Common myeloid progenitor, CD34-positive (primary cell): Measurements from ENCODE around the gene RHOU.

Experiments used
- CTCF ChIA-PET: fragments of 350-600 bp; sonication (Branson Sonifier 250); formaldehyde crosslinking; loops from one replicate; lab custom pipeline; 2021; ENCODE audit warnings: antibody characterized with exemption; lab: Charles Lee
- POLR2A ChIA-PET: fragments of 350-600 bp; sonication (Branson Sonifier 250); formaldehyde crosslinking; loops from one replicate; lab custom pipeline; 2021; ENCODE audit warnings: antibody characterized with exemption; lab: Charles Lee
- DNase-seq, 3 donors: peaks; one replicate each; pipeline versions ENCODE4 v3.0.0 to v3.0.0-alpha.2; 2013
- H3K27ac ChIP-seq, 2 experiments: 1 replicate in 1 of 2; 2 replicates in 1 of 2; pipeline ENCODE4 v1.7.0; 2013; ENCODE audit warnings: inconsistent platforms in 2 of 2, low read length in 2 of 2, mild to moderate bottlenecking in 2 of 2, low read depth in 1 of 2, moderate library complexity in 1 of 2; ENCODE audit not compliant: severe bottlenecking in 2 of 2, insufficient read depth in 1 of 2, poor library complexity in 1 of 2
- H3K27me3 ChIP-seq, 5 experiments: replicated peaks in 2 of 5; 1 replicate in 3 of 5; 2 replicates in 2 of 5; pipeline versions ENCODE4 v1.6.1 to v1.7.0; 2013; ENCODE audit warnings: low read length in 4 of 5, mild to moderate bottlenecking in 2 of 5, moderate library complexity in 2 of 5, inconsistent platforms in 1 of 5; ENCODE audit not compliant: insufficient read depth in 5 of 5, control insufficient read depth in 4 of 5
- H3K36me3 ChIP-seq, 4 experiments: 1 replicate in 2 of 4; 2 replicates in 2 of 4; pipeline versions ENCODE4 v1.6.1 to v1.7.0; 2013; ENCODE audit warnings: low read length in 3 of 4, control low read depth in 1 of 4, mild to moderate bottlenecking in 1 of 4; ENCODE audit not compliant: control insufficient read depth in 4 of 4, insufficient read depth in 4 of 4
- H3K4me1 ChIP-seq, 4 experiments: 1 replicate in 3 of 4; 2 replicates in 1 of 4; pipeline versions ENCODE4 v1.6.1 to v1.7.1; 2013; ENCODE audit warnings: low read length in 3 of 4, mild to moderate bottlenecking in 3 of 4, control low read depth in 1 of 4, inconsistent platforms in 1 of 4, moderate library complexity in 1 of 4; ENCODE audit not compliant: control insufficient read depth in 4 of 4, insufficient read depth in 4 of 4; ENCODE audit errors: control extremely low read depth in 1 of 4
- H3K4me3 ChIP-seq, 7 experiments: 1 replicate in 4 of 7; 2 replicates in 3 of 7; pipeline versions ENCODE4 v1.5.1 to v1.7.0; 2013; ENCODE audit warnings: mild to moderate bottlenecking in 7 of 7, low read length in 6 of 7, moderate library complexity in 6 of 7, inconsistent platforms in 2 of 7, low read depth in 2 of 7, control low read depth in 1 of 7; ENCODE audit not compliant: insufficient read depth in 4 of 7, control insufficient read depth in 1 of 7; ENCODE audit errors: extremely low read depth in 1 of 7
- H3K9me3 ChIP-seq, 5 experiments: 1 replicate in 4 of 5; 2 replicates in 1 of 5; pipeline versions ENCODE4 v1.6.1 to v1.7.1; 2013; ENCODE audit warnings: low read length in 4 of 5, mild to moderate bottlenecking in 2 of 5, inconsistent platforms in 1 of 5, low read depth in 1 of 5, moderate library complexity in 1 of 5; ENCODE audit not compliant: control insufficient read depth in 4 of 5, insufficient read depth in 2 of 5; ENCODE audit errors: control extremely low read depth in 1 of 5
- WGBS: methylation state at CpG from one replicate; pipeline ENCODE4 v1.1.5; 2013; ENCODE audit not compliant: insufficient coverage; 5-methylcytosine and 5-hydroxymethylcytosine counted together

Gene RHOU

DNA sequence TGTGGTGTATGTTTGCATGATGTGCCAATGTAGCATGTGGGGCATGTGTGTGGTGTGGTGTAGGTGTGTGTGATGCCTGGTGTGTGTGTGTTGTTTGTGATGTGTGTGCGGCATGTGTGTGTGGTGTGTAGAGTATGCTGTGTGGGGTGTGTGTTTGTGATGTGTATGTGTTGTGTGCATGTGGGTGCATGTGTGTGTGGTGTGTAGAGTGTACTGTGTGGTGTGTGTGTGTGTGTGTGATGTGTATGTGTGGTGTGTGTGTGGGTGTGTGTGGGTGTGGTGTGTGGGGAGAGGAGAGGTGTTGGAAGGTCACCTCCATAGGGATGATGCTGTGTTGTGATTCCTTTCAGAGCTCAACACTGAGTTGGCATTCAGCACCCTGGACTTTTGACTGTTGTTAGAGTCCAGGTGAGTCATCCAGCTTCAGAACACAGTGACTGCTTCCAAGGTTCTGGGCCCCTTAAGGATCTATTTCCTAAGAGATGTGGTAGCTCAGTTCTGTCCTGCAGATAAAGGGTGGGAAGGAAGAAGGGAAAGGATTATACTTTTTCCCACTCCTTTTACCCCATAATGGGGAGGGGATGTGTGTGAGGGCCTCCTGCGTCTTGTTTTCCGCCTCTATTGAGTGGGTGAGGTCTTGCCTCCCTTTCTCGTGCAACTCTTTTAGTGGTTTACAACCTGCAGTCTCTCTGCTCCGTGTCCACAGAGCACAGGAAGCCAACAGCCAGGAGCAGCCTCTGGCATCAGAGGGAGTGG lies 47.6 kb downstream of the RHOU start:
- POLR2A ChIA-PET: no interaction called here
- Histone ChIP-seq H3K9me3 (no peaks in the 10 kb centered on the region), H3K27me3 (peaks cover 0 to 4% (median 0%) of the 10 kb centered on the region in 5 experiments), H3K4me3 (no peak overlapping the region), H3K27ac (no peak overlapping the region), H3K36me3 (no peaks in the 10 kb centered on the region), H3K4me1 (no peaks in the 10 kb centered on the region)
- DNase-seq: no peak
- WGBS: 96% methylated on average over 4 of the region's 5 CpGs
- CTCF ChIA-PET: no interaction called here

DNA sequence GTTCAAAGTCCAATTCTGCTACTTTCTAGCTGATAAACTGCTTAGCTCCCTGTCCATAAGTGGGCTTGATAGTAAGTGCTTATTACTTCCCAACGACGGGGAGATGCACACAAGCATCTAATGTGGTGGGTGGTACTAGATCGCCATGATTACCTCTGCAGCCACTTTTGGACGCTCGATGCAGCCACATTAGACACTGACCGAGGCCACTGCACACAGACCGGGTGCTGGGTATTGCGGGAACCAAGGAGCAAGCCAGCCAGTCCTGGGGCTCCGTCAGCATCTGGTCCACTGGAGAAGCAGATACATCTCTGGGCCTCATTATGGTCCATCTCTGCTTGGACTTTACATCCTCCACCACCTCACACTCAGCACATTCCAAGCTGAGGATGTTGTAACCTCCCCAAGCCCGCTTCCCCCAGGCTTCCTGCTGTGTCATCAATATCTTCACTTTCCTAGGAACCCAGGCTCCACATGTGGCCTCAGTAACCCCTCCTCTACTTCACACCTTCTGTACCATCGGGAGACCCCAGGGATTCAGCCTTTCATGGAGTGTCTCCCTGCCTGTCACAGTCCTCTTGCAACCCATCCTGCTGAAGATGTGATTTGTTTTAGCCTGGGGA lies 48.2 kb downstream of the RHOU start:
- POLR2A ChIA-PET: no interaction called here
- CTCF ChIA-PET: no interaction called here
- DNase-seq: no peak
- Histone ChIP-seq H3K9me3 (no peaks in the 10 kb centered on the region), H3K27me3 (peaks cover 0 to 4% (median 0%) of the 10 kb centered on the region in 5 experiments), H3K36me3 (no peaks in the 10 kb centered on the region), H3K4me1 (no peaks in the 10 kb centered on the region), H3K4me3 (no peak overlapping the region), H3K27ac (no peak overlapping the region)
- over 99% methylated on average over 10 of the region's 11 CpGs for whole genome bisulfite sequencing

DNA sequence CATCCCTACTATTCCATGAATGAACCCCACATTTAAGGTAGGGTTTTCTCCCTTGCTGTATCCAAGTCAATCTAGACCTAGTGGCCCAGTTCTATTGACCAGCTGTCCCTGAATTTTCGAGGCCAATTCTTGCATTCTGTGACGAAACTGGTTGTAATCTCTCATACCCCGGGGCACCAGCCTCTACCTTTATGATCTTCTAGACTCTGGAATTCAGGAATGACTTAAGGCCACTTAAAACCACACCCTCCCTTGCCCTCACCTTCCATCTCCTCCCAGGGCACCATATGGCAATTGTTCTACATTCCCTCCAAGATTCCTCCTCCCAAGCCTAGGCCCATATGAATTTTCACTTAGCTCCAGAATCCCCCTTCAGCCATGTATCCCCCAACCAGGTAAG lies 48.9 kb downstream of the RHOU start:
- POLR2A ChIA-PET: no interaction called here
- WGBS: 100% methylated on average over 3 of the region's 3 CpGs
- H3K4me3 ChIP-seq: no peak overlapping the region

DNA sequence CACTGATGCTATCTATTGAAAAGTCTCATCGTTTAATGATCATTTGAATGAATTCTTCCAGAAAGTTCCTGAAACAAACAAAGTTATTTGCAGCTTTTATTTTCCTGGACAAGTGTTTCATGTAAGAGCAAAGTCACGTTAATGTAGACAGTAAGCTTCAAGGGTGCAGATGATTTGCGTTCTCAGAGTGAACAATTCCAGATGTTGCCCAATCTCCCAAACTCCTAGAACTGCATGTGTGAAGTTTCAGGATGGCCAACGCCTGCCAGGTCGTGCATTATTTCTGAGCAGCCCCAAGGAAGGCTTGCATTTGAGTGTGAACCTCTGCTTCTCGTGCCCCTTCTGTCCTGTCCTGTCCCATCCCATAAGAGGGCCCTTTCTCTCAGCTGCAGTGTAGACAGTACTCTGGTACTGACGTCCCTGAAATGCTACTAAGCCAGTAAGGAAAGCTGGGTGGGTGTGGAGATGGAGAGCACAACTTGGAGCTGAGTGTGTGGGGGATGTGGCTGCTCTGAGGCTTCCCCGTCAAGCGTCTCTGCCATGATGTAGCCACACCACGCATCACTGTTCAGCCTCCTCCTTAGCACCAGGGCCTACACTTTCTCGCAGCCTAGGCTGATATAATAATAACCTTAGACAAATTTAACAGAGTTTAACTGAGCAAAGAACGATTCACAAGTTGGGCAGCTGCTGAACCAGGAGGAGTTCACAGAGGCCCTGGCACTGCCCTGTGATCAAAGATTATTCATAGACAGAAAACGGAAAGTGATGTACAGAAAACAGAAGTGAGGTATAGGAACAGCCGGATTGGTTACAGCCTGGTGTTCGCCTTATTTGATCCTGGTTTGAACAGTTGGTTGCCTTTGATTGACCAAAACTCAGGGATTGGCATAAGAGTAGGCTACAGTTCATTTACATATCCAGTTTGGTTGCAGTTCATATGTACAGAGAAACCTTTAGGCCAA lies 50.4 kb downstream of the RHOU start:
- peaks cover 0 to 1% (median 0%) of the 10 kb centered on the region in 5 experiments for H3K27me3 ChIP-seq
- no peaks in the 10 kb centered on the region for H3K36me3 ChIP-seq
- WGBS: 94% methylated on average over 10 of the region's 15 CpGs
- no peaks in the 10 kb centered on the region for H3K9me3 ChIP-seq
- no peak overlapping the region for H3K4me3 ChIP-seq
- no peak overlapping the region for H3K27ac ChIP-seq
- DNase-seq: no peak
- H3K4me1 ChIP-seq: no peaks in the 10 kb centered on the region
- ChIA-PET POLR2A (no interaction called here), CTCF (no interaction called here)

More for the DNA sequence above, 48.9 kb downstream of the RHOU start:
- Histone ChIP-seq H3K27me3 (peaks cover 0 to 4% (median 0%) of the 10 kb centered on the region in 5 experiments), H3K4me1 (no peaks in the 10 kb centered on the region), H3K36me3 (no peaks in the 10 kb centered on the region), H3K27ac (no peak overlapping the region), H3K9me3 (no peaks in the 10 kb centered on the region)
- CTCF ChIA-PET: no interaction called here
- DNase-seq: no peak

DNA sequence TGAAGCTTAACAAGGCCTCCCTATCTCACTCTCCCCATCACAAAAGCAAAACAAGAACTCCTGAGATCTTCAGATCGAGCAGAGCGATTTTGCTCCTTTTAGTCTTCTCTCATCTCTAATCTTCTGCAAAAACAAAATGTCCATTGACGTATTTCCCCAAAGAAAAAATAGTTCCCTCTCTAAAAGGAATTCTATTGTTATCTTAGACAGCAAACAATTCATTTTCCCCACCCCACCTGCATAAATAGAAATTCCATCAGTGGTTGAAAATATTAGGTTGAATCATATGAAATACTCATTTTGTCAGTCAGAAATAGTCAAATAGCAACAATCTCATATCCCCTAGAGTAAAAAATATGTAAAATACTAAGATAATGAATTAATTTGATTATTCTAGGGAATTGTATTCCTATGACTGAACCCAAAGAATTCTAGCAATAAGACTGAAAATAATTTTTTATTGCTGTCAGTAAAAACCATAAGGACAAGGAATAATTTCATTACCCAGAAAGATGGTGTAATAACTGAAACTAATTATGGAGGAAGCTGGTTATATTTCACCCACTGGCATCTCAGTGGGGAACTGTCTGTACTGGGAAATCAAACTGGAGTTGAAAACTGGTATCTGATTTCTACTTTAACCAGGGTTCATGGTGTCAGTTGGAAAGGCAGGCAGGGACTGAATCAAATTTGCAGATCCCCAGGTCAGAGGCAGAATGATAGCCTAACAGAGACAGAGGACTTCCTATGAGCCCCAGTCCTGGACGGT lies 51.3 kb downstream of the RHOU start:
- Histone ChIP-seq H3K27me3 (no peaks in the 10 kb centered on the region), H3K36me3 (no peaks in the 10 kb centered on the region), H3K4me1 (no peaks in the 10 kb centered on the region), H3K4me3 (no peak overlapping the region), H3K9me3 (no peaks in the 10 kb centered on the region), H3K27ac (no peak overlapping the region)
- WGBS: 100% methylated on average over 3 of the region's 4 CpGs
- no peak for DNase-seq
- CTCF ChIA-PET: no interaction called here
- POLR2A ChIA-PET: no interaction called here

DNA sequence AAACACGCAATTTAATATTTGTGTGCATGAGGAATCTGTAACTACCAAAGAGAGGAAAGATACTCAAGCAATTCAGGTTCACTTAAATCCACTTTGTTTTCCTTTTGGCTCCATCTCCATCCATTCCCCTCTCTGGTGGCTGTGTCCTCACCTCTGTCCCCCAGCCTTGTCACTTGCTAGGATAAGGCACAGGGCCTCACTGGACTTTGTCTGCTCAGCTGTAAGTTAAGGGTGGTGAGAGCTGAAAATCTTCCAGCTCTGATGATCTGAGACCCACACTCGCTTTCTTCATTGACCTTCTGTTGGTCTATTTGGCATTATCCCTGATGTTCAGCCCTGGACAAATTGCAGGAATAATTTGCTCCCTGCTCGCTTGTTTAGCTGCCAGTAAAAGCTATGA lies 56.5 kb downstream of the RHOU start:
- Histone ChIP-seq H3K27me3 (no peaks in the 10 kb centered on the region), H3K27ac (no peak overlapping the region), H3K9me3 (peaks cover 0 to 5% (median 0%) of the 10 kb centered on the region in 5 experiments), H3K4me3 (no peak overlapping the region), H3K36me3 (no peaks in the 10 kb centered on the region), H3K4me1 (peaks cover 0 to 10% (median 2%) of the 10 kb centered on the region in 4 experiments)
- 88% methylated on average over 1 of the region's 3 CpGs for WGBS
- no peak for DNase-seq
- CTCF ChIA-PET: no interaction called here
- POLR2A ChIA-PET: no interaction called here
